ENCODE measurements around the gene IRF1. TPM values are rescaled to one million over a fixed set of nuclear protein-coding genes. Genes with fewer than 3 reads are reported as not detected.

Gene IRF1
- total RNA-seq, 2 donors from 2014 or later = 12.2 to 15.5 TPM

DNA sequence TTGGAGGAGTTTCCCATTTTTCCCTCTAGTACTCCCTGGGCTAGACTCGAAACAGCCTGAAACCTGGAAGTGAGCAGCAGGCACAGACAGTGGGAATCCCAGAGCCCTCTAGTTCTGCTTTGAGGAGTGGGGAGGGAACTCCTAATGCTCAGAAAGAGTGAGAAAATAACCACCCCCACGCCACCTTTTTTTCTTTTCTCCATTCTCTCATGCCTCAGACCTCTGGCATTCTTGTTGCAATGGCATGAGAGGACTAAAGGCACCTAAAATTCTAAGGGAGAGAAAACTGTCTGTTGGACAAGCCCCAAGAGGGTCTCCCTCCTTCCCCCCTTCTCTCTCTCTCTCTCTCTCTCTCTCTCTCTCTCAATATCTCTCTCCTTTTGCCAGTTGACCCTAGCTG is 15.1 kb upstream of the IRF1 start:
- ATAC-seq = no peak
- intact Hi-C loops (cut with DNase I) = no loop called here
- H3K4me3 ChIP-seq = no peak overlapping the region

DNA sequence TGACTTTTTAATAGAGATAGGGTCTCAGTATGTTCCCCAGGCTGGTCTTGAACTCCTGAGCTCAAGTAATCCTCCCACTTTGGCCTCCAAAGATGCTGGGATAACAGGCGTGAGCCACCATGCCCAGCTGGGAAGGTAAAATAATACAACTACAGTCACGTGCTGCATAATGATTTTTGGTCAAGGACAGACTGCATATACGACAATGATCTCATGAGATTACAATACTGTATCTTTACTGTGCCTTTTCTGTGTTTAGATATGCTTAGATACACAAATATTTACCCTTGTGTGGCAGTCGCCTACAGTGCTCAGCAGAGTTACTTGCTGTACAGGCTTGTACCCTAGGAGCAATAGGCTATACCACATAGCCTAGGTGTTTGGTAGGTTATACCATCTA is 14.2 kb upstream of the IRF1 start:
- whole genome bisulfite sequencing, 2 donors = 34 to 52% methylated on average over 4 of the region's 4 CpGs
- ATAC-seq = no peak
- intact Hi-C loops (cut with DNase I) = loop anchor here (5.0 kb wide), 1 partner anchor 122 kb away; no protein-coding TSS in a partner anchor
- Histone ChIP-seq H3K27me3 (no peaks in the 10 kb centered on the region), H3K4me1 (peaks cover 31% of the 10 kb centered on the region), H3K27ac (peak overlapping the region in 1 of 4 donors; percentile 20), H3K9me3 (no peaks in the 10 kb centered on the region), H3K36me3 (replicated peaks in 1 of 2; ENCODE audit: insufficient read depth in 1 of 2, low read depth in 2 of 2) (no peaks in the 10 kb centered on the region), H3K4me3 (no peak overlapping the region)
- no peak for DNase-seq
- TF ChIP-seq POLR2A (IDR thresholded peaks at IDR 0.05) = no peak
- TF ChIP-seq, protein P1, sequence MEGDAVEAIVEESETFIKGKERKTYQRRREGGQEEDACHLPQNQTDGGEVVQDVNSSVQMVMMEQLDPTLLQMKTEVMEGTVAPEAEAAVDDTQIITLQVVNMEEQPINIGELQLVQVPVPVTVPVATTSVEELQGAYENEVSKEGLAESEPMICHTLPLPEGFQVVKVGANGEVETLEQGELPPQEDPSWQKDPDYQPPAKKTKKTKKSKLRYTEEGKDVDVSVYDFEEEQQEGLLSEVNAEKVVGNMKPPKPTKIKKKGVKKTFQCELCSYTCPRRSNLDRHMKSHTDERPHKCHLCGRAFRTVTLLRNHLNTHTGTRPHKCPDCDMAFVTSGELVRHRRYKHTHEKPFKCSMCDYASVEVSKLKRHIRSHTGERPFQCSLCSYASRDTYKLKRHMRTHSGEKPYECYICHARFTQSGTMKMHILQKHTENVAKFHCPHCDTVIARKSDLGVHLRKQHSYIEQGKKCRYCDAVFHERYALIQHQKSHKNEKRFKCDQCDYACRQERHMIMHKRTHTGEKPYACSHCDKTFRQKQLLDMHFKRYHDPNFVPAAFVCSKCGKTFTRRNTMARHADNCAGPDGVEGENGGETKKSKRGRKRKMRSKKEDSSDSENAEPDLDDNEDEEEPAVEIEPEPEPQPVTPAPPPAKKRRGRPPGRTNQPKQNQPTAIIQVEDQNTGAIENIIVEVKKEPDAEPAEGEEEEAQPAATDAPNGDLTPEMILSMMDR (IDR thresholded peaks at IDR 0.05) = no peak

More for the DNA sequence above, 15.1 kb upstream of the IRF1 start:
- H3K4me1 ChIP-seq = peaks cover 28% of the 10 kb centered on the region
- 78 to 86% methylated on average over 2 of the region's 2 CpGs for WGBS, 2 donors
- no peak overlapping the region for H3K27ac ChIP-seq
- DNase-seq = no peak
- H3K27me3 ChIP-seq = no peaks in the 10 kb centered on the region
- no peaks in the 10 kb centered on the region for H3K9me3 ChIP-seq
- H3K36me3 ChIP-seq (replicated peaks in 1 of 2; ENCODE audit: insufficient read depth in 1 of 2, low read depth in 2 of 2) = no peaks in the 10 kb centered on the region
- TF ChIP-seq, protein P1 (IDR thresholded peaks at IDR 0.05) = no peak
- no peak for TF ChIP-seq POLR2A (IDR thresholded peaks at IDR 0.05)

DNA sequence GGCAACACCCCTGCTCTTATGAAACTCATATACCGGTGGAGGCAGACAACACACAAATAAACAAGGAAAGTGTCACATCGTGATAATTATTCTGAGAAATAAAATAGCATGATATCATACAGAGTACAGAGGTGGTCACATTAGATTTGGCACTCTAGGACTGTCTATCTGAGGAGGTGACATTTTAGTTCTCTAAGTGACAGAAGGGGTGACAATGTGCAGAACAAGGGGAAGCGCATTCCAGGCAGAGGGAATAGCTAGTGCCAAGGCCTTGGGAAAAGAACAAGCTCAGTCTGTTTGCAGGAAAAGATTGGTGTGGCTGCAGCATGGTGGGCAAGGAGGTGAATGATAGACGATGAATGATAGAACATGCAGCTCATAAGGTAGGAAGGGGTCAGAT is 12.7 kb upstream of the IRF1 start:
- no peak for TF ChIP-seq POLR2A (IDR thresholded peaks at IDR 0.05)
- TF ChIP-seq, protein P1 (IDR thresholded peaks at IDR 0.05) = no peak
- Histone ChIP-seq H3K27me3 (no peaks in the 10 kb centered on the region), H3K36me3 (replicated peaks in 1 of 2; ENCODE audit: insufficient read depth in 1 of 2, low read depth in 2 of 2) (no peaks in the 10 kb centered on the region), H3K27ac (peak overlapping the region in 1 of 4 donors; percentile 99), H3K4me3 (no peak overlapping the region), H3K9me3 (no peaks in the 10 kb centered on the region), H3K4me1 (peaks cover 44% of the 10 kb centered on the region)
- 79 to 84% methylated on average over 4 of the region's 4 CpGs for WGBS, 2 donors
- ATAC-seq (no peak), DNase-seq (no peak)
- intact Hi-C loops (cut with DNase I) = loop anchor here (5.0 kb wide), 1 partner anchor 121 kb away; no protein-coding TSS in a partner anchor

DNA sequence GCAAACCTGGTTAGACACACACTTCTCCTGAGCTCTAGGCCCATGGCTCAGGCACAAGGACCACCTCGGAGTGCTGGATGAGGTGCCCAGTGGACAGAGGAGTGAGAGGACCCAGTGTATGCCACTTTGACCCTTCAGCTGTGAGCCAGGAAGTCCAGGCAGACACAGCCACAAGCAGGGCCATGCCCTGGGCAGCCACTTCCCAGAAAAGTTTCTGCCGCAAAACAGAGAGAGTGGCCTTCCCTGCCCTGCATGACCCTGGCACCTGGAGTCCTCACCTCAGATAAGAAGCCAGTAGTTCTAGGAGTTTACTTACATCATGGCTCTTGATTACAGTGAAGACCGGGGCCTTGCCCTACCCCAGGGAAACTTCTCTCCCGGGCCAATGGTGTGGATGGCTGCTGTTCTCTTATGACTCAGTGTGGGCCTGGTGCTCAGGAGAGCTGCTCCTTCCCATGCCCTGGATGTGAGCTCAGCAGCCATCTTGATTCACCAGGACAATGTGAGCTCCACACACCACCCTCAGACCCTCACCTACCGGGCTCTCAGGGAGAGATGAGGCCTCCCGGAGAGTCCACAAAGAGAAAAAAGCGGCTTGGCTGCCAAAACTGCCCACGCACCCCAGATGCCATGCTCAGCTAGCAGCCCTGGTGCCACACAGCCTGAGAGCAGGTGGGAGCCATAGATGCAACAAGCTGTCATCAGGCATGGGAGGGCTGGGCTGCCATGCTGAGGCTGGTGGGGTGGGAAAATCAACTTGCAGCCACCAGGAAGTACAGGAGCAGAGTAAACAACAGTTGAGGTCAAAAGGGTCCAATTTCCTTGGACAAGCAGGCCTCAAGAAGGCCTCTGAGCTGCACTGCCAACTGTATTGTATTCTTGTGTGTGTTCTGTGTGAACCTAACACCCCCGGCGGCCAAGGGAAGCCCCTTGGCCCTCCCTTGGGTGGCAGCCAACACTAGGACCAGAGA is 11.7 kb upstream of the IRF1 start:
- Histone ChIP-seq H3K27me3 (no peaks in the 10 kb centered on the region), H3K4me3 (no peak overlapping the region), H3K36me3 (replicated peaks in 1 of 2; ENCODE audit: insufficient read depth in 1 of 2, low read depth in 2 of 2) (no peaks in the 10 kb centered on the region), H3K9me3 (no peaks in the 10 kb centered on the region), H3K27ac (peak overlapping the region; percentile 47 to 99 (median 84)), H3K4me1 (peaks cover 54% of the 10 kb centered on the region)
- DNase-seq (peak in 1 of 4 donors; percentile 31), ATAC-seq (no peak)
- WGBS, 2 donors = 62 to 69% methylated on average over 8 to 9 of the region's 10 CpGs
- TF ChIP-seq, protein P1 (IDR thresholded peaks at IDR 0.05) = no peak
- no peak for TF ChIP-seq POLR2A (IDR thresholded peaks at IDR 0.05)
- intact Hi-C loops (cut with DNase I) = loop anchor here (5.0 kb wide), 1 partner anchor 120 kb away; no protein-coding TSS in a partner anchor
